ENCODE results near the gene STEAP1B.

The STEAP1B gene

DNA sequence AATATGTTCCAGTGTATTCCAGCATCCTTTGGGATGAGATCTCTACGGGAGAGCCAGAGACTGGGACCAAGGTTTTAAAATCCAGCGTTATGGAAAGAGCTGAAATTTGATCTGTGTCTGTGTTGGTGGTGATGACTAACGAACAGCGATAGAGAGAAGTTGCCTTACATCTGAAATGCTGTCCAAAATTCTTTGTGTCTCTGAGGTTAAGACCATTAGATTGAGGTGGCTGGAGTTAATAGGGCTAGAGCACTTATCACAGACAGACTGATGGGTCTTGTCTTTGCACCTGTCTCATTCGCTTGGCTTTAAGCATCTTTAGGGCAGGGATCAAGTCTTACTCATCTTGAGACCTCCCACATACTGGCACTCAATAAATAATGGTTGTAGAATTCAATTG lies 102.0 kb downstream of the STEAP1B start:
- no peak for DNase-seq

DNA sequence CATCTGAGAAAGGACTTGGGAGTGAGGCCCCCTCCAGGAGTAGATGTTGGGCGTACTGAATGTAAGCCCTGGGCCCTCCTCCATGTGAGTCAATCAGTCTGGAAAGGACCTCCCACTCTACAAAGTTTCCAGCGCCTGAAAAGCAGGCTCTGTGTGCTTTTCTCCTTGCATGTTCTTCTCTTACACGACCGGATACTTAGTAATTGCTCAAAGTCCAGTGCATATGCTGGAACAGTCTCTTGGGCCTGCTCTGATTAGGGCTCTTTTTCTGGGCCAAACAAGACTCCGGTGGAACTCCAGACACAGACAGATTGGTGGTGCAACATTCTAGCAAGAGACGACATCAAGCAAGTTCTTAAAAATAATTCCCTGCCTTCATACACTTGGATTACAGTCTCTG lies 104.8 kb downstream of the STEAP1B start:
- no peak for DNase-seq

DNA sequence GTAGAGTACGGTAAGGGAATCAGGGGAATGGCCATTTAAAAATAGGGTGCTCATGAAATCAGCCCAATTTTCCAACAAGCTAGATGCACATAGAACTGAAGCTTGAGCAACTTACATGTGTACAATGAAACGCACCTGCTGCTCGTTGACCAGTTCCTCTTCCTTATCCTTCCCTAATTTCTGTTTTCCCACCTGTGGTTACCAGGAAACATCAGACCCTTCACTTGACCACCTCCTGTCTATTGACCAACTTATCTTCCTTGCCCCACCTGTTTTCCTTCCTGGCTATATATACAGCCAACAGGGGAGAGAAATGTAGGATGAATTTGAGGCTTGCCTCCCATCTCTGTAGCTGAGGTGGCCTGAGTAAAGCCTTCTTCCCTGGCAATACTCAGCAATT lies 105.2 kb downstream of the STEAP1B start:
- peak; percentile 50 to 56 for DNase-seq

DNA sequence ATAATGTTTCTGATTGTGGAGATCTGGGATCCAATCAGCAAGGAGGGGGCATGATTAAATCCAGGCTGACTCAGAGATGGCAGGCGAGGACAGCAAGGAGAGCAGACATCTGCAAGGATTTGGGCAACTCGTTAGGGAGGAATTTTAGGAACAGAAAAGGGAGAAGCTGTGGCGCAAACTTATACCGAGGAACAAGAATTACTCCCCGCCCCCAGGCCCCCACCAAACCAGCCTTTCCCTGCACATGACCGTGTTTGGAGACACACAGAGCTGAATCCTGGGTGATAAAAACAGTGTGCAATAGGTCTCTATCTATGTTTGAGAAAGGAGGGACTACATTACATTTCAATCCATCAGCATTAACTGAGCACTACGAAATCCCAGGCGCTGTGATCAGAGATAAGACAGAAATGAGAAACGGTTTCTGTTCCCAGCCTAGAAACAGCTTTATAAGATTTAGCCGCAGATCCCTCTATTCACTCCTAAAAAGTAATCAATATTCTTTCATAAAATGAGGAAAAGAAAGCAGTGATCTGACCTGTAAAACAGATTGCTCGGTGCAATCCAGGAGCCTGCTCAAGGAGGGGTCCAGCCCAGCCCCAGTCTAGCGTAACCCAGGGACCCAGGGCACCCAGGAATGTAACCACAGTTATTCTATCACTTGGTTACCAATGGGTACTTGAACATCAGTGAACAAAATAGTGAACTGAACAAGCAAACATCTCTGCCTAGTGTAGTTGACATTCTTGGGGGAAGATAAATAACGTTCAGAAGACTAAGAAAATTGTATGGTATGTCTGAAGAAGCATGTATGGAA lies 105.9 kb downstream of the STEAP1B start:
- DNase-seq = no peak

DNA sequence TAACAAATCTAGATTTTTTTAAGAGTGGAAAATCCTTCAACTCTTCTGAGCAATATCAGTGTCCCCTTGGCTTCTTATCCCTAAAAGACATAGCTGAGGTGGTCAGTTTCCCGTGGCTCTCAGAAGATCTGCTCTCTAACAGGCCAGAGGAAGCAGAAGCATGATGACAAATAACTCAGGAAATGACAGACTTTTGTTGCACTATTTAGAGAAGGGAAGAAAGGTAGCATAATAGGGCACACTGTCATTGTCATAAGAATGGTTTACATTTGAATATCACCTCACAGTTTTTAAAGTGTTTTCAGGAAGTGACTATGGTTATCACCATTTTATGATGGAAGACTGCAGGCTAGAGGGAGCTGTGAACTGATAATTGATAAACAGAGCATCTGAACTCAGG lies 109.5 kb downstream of the STEAP1B start:
- DNase-seq = no peak

DNA sequence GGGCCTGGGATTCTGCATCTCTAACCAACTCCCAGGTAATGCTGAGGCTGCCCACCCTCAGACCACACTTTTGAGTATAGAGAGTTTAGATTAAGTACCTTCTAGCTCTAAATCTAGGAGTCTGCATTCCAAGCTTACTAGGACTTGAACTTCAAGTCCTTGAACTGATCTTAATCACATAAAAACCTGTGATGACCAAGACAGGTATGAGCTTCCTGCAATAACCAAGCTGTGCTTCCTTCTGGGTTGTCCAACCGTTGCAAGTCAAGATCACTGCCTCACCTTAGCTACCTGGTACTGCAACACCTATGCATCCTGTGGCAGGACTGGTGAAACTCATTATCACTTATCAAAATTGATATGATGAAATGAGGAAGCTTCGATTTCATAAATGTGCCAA lies 110.1 kb downstream of the STEAP1B start:
- no peak for DNase-seq

DNA sequence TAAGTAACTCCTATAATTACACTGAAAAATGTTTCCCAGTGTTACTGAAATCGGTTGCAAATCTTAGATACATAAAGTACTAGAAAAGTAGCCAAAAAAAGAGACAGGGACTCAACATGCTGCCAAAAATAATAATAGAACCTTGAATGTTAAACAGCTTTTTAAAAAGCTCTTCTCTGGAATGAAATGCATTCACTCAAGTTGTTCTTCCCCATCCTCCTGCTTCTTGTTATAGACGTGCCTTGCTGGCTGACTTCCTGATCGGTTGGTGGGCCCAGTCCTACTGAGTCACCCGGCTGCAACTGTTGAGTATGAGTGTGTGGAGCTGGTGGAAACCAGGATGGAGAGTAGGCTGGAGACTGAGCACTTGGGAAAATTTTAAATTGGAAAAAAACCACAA lies 112.4 kb downstream of the STEAP1B start:
- no peak for DNase-seq

DNA sequence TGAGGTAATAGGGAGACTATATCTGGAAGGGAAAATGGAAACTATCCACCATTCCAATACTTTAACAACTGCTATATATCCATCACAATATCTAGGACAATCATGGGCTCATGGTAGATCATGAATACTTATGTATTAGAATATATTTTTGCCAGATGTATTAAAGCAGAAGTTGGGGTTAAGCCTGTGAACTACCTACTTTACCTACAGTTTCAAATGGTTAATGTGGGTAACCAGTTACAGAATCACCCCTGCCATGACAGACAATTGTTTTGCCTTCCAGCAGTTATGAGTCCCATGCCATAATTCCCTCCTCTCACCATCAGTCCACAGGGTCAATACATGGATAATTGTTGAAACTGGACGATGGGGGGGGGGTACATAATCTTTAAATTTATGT lies 113.1 kb downstream of the STEAP1B start:
- no peak for DNase-seq

DNA sequence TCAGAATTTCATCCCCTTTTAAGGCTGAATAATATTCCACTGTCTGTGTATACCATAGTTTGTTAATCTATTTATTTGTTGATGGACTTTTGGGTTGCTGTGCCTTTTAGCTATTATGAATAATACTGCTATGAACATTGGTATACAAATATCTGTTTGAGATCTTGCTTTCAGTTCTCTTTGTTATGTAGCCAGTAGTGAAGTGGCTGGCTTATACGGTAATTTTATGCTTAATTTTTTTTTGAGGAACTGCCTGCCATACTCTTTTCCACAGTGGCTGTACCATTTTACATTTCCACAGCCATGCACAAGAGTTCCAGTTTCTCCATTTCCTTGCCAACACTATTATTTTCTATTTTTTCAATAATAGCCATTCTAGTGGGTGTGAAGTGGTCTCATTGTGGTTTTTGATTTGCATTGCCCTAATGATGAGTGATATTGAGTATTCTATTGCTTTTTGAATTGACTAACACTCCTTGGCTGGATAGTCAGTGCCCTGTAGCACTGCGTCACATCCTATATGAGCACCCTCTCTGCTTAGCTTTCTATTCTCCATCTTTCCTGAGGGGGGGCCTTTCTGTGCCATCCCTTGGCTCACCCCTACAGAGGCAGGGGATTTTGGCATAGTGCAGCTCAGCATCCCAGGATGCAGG lies 113.7 kb downstream of the STEAP1B start:
- no peak for DNase-seq

DNA sequence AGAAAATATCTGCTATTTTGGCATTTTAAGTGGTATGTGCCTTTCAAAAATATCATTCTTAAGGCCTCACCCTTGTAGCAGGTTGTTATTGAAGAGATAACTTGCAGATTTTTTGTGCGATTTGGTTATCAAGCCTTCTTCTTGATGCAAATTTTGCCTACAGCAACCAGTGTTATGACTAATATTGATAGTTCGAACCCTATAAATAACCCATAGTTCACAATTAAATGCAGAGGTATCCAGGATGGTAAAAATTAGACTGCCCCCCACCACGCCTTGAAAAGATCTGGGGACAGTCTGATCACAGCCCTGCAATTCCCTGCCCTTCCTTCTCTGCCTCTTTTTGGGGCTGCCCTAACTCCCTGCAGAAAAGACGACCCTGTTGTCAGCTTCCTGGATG lies 114.7 kb downstream of the STEAP1B start:
- DNase-seq = no peak

DNA sequence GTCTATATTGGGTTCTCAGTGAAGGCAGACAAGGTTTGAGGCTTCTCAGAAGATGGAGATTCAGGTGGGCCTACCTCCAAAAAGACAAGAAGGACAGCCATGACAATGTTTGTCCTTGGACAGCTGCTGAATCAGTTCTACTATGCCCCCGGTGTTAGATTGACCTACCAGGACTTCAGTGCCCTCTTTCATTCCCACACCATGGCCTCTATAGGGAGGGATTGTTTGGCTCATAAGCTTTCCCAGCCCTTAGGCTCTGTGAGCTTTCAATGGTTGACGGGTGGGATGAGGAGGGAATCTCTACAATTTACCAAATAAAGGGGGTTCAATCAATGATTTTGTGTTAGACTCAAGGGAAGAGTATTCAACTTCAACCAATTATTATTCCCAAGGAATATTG lies 119.7 kb downstream of the STEAP1B start:
- no peak for DNase-seq

DNA sequence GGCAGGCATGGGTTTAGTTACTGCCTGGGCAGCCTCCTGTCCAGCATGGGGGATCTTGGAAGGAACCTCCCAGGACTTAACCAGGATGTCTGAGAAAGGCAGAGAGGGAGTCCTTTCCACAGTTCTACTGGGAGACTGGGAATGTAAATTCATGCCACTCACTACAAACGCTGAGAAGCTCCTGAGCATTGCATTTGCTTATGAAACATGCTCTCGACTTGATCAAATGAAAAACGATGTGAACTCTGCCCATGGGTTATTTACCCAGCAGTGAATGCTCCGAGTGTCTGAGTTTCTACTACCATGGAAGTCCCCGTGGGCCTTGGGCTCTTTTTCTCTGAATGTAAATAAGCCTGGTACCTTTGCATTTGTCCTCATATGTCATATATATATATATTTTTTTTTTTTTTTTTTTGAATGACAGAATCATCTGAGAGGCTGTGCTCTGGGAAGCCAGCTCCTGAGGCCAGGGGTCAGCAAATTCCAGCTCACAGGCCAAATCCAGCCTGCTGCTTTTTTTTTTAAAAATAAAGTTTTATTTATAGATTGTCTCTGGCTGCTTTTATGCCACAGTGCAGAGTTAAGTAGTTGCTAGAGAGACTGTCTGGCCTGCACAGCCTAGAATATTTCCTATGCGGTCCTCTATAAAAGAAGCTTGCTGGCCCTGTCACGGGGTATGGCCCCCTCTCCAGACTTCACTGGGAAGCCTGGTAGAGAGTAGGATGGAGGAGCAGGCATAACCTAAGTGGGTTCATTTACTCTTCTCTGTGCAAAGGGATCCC lies 121.6 kb downstream of the STEAP1B start:
- DNase-seq = no peak

DNA sequence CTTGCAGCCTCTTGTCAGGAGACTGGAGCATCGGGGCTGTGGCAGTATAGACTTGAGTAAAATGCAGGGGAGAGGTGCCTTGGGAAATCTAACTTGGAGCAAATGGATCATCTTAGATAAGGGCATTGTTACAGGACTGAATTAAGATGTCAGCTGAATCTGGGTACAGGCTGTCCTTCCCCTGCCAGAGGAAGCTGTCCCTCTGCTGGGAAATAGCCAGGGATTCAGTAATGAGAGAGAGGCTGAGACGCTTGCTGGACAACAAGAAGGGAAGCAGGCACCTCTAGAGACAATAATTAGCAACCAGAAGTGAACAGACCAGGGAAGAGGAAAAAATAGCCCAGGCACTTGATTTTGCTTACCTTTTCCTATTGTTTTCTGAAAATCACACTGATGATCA lies 122.3 kb downstream of the STEAP1B start:
- DNase-seq = no peak

DNA sequence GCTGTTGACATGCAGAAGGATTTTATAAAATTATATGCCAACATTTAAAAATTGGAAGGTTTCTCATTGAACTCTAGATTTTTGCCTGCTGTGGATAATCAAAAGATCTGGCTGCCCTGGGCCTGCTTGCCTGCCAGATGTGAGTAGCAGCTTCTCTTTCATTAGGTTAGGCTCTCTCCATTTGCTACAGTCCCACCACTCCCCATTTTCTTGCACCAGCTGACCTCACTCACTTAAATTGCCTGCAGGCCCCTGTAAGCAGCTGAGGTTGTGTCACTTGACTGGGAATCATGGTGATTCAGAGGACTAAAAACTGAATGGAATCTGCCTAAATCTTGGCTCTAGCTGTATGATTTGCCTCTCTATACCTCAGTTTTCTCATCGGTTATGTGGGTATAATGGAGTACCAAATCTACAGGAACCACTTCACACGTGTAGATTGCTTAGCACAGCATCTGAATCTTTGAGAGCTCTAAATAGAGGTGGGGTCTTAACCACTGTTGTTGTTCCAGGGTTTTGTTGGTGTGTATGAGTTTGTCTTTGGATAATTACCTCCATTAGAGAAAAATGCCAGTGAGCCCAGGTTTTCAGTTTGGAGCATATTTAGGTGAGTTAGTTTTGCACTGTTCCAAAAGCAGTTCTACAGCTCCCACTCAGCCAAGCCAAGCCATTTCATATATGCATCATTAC lies 124.5 kb downstream of the STEAP1B start:
- DNase-seq = no peak

DNA sequence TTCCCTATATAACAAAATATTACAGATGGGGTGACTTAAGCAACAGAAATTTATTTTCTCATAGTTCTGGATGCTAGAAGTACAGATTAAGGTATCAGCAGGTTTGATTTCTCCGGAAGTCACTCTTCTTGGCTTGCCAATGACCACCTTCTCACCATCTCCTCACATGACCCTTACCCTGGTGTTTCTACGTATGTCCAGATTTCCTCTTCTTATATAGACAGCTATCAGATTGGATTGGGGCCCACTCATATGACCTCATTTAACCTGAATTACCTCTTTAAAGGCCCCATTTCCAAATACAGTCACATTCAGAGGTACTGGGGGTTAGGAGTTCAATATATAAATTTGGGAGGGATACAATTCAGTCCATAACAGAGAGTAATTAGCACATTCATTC lies 126.1 kb downstream of the STEAP1B start:
- no peak for DNase-seq

DNA sequence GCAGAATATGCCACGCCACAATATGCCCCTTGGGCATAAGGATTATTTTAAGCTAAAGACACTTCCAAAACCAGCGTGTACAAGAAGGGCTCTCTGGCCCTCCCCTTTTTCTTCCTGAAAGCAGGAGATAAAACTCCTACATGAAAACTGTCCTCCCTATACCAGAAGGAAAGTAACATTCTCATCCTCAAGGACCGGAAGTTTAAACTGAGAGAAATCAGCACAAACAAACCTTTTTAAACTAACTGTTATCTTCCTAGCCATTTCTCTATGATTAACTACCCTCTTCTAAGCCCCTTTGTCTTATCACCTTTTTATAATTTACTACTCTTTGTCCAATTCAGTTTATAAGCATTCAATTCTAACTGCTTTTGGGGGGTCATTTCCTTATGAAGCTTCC lies 126.6 kb downstream of the STEAP1B start:
- DNase-seq = no peak

DNA sequence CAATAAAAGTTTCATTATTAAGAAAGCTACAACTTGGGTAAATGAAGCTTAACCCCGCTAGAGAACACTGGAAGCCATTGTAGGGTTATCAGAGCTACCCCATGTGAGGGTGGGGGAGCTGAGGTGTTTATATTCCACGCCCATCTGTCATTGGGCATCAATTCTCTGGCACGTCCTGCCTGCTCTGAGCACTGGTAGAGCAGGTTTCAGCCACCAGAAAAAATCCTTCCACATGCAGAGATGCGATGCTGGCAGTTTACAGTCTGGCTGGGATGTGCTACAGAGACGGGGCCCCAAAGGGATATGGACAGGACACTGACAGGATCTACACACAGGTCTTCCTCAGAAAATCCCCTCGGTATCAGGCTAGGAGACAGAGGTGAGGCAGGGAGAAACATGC lies 127.1 kb downstream of the STEAP1B start:
- DNase-seq = no peak

DNA sequence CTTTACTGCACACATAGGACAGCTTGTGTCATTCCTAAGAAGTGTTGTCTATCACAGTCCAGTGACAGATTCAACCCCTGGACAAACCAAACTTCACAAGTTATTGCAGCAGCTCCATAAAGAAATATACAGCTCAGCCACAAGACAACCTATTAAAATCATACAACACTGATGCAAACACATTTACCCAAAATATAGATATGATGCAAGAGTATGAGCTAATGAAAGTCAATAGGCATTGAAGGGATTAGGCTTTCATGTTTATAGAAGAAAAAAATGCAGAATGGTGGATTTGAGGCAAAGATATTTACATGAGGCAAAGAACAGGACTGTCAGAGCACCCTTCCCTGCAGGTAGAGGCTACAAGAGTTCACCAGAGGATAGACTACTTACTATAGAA lies 128.1 kb downstream of the STEAP1B start:
- DNase-seq = no peak

Measured in SHP77 (cell line).